Kidney (tissue), 14 donors: ENCODE results near the gene THY1. TPM values are rescaled to one million over a fixed set of nuclear protein-coding genes. Genes with fewer than 3 reads are reported as not detected.

Source experiments
- DNase-seq, 5 donors: peaks; one replicate each; pipeline ENCODE4 v3.0.0-alpha.2; 2013 to 2020
- FAIRE-seq: peaks from 2 replicates; lab custom pipeline; 2012; peaks lifted over from hg19 to GRCh38; lab: Jason Lieb, UNC
- H3K27ac ChIP-seq, 2 donors: one replicate each; pipeline ENCODE4 v1.7.0; 2013; ENCODE audit warnings: low read depth in 2 of 2, low read length in 2 of 2, inconsistent platforms in 1 of 2
- H3K27me3 ChIP-seq: one replicate; pipeline ENCODE4 v1.7.1; 2013; ENCODE audit warnings: low read length, inconsistent platforms; ENCODE audit not compliant: control insufficient read depth, insufficient read depth
- H3K36me3 ChIP-seq, 3 donors: one replicate each; pipeline versions ENCODE4 v1.7.0 to v1.7.1; 2013; ENCODE audit warnings: low read length in 3 of 3, control low read depth in 1 of 3, inconsistent platforms in 1 of 3; ENCODE audit not compliant: insufficient read depth in 3 of 3, control insufficient read depth in 2 of 3
- H3K4me1 ChIP-seq, 3 donors: one replicate each; pipeline versions ENCODE4 v1.7.0 to v1.7.1; 2013; ENCODE audit warnings: low read length in 3 of 3, inconsistent platforms in 1 of 3, low read depth in 1 of 3; ENCODE audit not compliant: control insufficient read depth in 2 of 3, insufficient read depth in 2 of 3
- H3K4me3 ChIP-seq, 3 donors: one replicate each; pipeline versions ENCODE4 v1.7.0 to v1.8.1; 2013; ENCODE audit warnings: low read length in 3 of 3, control low read depth in 1 of 3, inconsistent platforms in 1 of 3
- H3K9ac ChIP-seq, 3 donors: one replicate each; pipeline versions ENCODE4 v1.7.0 to v1.7.1; 2013; ENCODE audit warnings: low read length in 3 of 3, control low read depth in 1 of 3, inconsistent platforms in 1 of 3
- H3K9me3 ChIP-seq, 3 donors: one replicate each; pipeline versions ENCODE4 v1.7.0 to v1.7.1; 2013; ENCODE audit warnings: low read length in 3 of 3, control low read depth in 1 of 3, inconsistent platforms in 1 of 3; ENCODE audit not compliant: control insufficient read depth in 2 of 3, insufficient read depth in 1 of 3
- CTCF ChIP-seq: IDR thresholded peaks from 3 replicates; pipeline ENCODE4 v1.5.1; 2012; ENCODE audit warnings: mild to moderate bottlenecking, moderate library complexity, borderline replicate concordance; ENCODE audit not compliant: insufficient read depth; ENCODE audit errors: extremely low read depth
- intact Hi-C: fragments of 100-400 bp; cut with DNase I; formaldehyde crosslinking; loops from one replicate; pipeline ENCODE4 v1.11.1; 2022
- polyA plus RNA-seq: library from polyadenylated mRNA; stranded (reverse); fragments of 350-450 nt; fragmentation: Illumina TruSeq; extraction: RNeasy Lipid Tissue Mini Kit (QIAGEN cat#74804); gene quantifications from one replicate; pipeline ENCODE4 v1.2.3, GENCODE V29; 2014; ENCODE audit warnings: low read depth, low replicate concordance; ENCODE audit not compliant: insufficient read depth
- total RNA-seq: library from RNA; stranded (reverse); fragmentation: NEBNext Ultra II Directional; extraction: Animal tissue kit (Norgen Biotek cat#: 25700); gene quantifications from one replicate; pipeline ENCODE4 v1.2.1, GENCODE V29; 2021
- donor health status: control.
- donor health status: control.
- donor health status: control.
- donor health status: control.
- donor health status: control.
- donor health status: DM: yes; HTN: yes; CAD: no.
- donor health status: Normal renal cell carcinoma (clear cell type).

THY1 gene
- total and polyA plus RNA-seq, 2 donors from 2014 or later: 17.5 to 240 TPM

GRCh38 chr11:119448380-119448779 lies 25.4 kb upstream of the THY1 start:
- H3K27me3 ChIP-seq: no peaks in the 10 kb centered on the region
- TF ChIP-seq CTCF: no peak
- no peak overlapping the region for H3K9ac ChIP-seq
- no peak overlapping the region for H3K27ac ChIP-seq
- H3K4me1 ChIP-seq: no peaks in the 10 kb centered on the region
- no peaks in the 10 kb centered on the region for H3K36me3 ChIP-seq
- DNase-seq: no peak
- no peak overlapping the region for H3K4me3 ChIP-seq
- no peaks in the 10 kb centered on the region for H3K9me3 ChIP-seq
- intact Hi-C loops: no loop called here
- no peak for FAIRE-seq

DNA sequence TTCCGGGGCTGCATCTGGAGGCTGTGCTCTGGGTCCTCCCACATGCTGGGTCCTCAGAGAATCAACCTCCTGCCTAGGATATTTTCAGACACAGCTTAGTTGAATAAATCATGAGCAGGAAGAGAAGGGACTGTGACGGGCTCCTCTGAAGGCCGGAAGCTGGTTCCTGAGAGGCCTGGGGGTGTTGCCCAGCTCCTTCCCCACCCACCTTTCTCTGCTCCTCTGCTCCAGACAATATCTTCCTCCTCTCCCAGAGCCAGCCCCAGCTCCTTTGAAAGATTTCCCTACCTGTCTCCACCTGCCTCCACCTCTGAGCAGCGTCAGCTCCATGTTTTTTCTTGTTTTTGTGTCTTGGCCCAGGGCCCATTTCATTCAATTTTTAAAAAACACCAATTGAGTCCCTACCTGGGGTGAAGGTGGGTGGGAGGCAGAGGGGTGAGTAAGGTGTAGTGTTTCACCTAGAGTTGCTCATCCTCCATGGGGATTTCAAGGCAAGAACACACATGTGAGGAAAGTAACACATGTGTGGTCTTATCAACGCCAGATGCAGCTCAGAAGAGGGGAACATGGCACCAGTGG lies 24.8 kb upstream of the THY1 start:
- no peak overlapping the region for H3K9ac ChIP-seq
- no peak for FAIRE-seq
- intact Hi-C loops: no loop called here
- H3K36me3 ChIP-seq: no peaks in the 10 kb centered on the region
- H3K27me3 ChIP-seq: no peaks in the 10 kb centered on the region
- TF ChIP-seq CTCF: no peak
- no peak overlapping the region for H3K4me3 ChIP-seq
- no peaks in the 10 kb centered on the region for H3K4me1 ChIP-seq
- no peaks in the 10 kb centered on the region for H3K9me3 ChIP-seq
- DNase-seq: peak in 3 of 5 donors; percentile 44 to 71 (median 57)
- no peak overlapping the region for H3K27ac ChIP-seq

DNA sequence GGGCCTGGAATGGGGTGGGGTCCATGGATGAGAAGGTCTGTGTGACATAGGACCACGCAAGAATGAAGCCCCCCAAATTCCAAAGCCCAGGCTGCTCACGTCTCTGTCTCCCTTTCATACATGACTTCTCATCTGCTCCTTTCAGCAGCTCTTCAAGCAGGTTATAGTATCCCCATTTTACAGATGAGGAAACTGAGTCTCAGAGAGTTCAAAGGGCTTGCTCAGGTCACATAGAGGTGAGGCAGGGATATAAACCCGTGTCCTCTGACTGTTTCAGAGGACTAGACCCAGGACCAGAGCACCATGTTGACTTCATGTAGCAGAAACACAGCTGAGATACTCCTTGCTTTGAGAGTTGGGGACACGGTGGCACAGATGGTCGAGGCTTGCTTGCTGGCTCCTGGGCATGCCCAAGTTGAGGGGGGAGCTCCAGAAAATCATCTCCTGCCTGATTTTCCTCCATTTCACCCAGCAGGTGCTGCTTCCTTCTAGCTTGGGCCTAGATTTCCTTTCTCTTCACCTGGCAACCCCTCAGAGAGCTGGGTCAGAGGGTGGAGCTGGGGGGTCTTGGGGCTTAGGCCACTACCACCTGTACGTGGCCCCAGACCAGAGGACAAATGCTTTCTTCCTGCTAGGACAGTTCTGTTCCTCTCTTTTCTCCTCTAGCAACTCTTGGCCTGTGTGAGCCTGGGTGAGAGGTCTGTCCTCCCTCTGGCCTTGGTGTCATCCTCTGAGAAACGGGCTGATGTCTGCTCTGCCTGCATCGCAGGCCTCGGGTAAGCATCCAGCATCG lies 24.1 kb upstream of the THY1 start:
- Histone ChIP-seq H3K9ac (no peak overlapping the region), H3K9me3 (no peaks in the 10 kb centered on the region), H3K4me3 (no peak overlapping the region), H3K4me1 (no peaks in the 10 kb centered on the region), H3K36me3 (no peaks in the 10 kb centered on the region), H3K27ac (no peak overlapping the region), H3K27me3 (no peaks in the 10 kb centered on the region)
- DNase-seq (no peak), FAIRE-seq (no peak)
- intact Hi-C loops: no loop called here
- TF ChIP-seq CTCF: no peak
